HS-27A (cell line): ENCODE results near the gene PSTPIP1.
A peak's percentile ranks its signal among the peaks of the same experiment; 100 is the strongest.

Experiments
- DNase-seq: peaks from one replicate; pipeline ENCODE4 v3.0.0-alpha.2; 2012; ENCODE audit warnings: low read depth, missing footprints

Gene PSTPIP1

DNA sequence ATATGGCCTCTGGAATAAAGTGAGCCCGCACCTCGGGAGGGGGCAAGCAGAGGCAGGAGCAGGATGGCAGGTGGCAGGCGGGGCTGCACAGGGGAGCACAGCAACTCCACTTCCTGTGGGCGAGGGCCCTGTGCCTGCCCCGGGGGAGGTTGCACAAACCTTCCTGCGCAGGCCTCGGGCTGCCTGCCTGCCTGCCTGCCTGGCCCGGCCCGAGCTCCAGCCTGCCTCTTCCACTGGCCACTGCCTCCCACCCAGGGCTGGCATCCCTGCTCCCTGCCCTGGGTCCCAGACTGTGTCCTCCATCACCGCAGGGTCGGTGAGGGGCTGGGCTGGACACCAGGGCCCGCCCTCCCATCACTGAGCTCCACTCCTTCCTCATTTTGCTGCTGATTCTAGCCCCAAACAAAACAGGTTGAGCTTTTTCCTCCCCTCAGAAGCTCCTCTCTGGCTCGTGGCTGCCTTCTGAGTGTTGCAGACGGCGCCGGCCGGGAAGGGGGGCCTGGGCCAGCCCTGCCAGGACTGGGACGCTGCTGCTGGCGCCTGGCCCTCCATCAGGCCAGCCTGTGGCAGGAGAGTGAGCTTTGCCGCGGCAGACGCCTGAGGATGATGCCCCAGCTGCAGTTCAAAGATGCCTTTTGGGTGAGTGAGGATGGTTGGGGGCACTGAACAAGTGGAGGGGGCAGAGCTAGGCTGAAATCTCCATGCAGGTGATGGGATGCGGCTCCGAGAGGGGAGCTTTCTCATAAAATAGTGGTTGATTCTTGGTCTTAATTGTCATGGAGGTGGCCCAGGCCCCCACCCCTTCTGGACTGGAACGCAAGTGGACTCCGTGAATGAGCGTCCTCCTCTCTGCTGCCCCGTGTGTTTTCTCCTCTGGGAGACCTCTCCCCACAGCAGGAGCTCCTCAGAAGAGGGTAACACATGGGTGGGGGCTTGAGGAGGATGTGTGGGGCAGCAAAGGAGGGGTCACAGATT, at the start of gene PSTPIP1:
TSS of gene PSTPIP1 (plus strand) at position 156 of the 975 bp plus-strand sequence. CDS start at position 604, 448 bp downstream.
- no peak for DNase-seq

DNA sequence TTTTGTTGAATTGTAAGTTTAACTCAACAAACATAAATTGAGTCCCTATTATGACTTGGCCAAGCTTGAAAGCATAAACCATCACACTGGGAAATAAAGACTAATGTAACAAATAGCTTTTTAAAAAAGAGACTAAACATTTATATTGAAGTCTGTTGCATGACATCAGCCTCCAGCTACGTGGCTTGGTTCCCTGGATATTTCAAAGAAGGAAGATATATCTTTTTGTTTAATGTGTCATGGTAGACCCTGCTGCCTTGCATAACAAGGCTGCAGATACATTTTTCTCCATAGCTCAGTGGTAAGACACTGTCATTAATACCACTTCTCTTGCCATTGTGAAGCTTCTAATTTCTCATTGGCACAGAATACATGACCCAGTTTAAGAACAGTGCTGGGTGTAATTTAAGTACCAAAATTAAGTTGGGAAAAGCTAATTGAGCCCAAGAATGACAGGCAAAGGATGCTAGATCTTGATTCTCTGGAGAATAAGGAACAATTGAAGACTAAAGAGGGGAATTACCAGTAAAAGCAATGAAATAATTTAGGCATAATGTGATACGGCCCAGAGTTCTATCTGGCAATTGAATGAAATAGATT, 49.3 kb upstream of the PSTPIP1 start:
- DNase-seq: no peak

DNA sequence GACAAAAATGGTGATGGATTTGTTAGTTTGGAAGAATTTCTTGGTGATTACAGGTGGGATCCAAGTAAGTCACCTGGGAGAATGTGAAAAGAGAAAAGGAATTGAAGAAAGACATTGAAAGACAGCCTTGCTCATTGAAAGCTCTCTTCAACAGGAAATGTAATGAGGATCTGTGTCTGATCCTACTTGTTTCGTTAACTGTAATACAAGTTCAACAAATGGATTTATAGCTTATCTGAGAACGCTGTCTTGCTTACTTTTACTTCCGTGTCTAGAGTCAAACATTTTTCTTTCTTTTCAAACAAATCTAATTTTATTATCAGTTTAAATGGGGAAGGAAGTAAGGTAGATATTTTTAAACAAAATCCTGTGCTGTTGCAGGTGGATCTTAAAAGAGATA, 47.5 kb upstream of the PSTPIP1 start:
- no peak for DNase-seq

DNA sequence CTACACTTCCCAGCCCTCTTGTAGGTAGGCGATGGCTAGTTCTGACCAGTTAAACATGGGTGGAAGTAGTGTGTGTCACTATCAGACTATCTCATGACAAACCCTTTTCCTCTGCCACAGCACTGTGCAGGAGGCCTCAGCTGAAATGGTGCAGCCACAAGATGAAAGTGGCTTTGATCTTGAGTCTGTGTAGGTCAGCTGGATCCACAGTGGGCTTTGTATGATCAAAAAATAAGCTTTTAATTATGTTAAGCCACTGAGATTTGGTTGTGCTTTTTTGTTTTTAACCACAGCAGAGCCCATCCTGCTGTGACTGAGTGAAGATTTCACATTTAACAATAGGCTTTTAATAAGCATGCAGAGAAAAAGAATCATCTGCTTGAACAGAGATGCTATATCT, 43.7 kb upstream of the PSTPIP1 start:
- DNase-seq: no peak

DNA sequence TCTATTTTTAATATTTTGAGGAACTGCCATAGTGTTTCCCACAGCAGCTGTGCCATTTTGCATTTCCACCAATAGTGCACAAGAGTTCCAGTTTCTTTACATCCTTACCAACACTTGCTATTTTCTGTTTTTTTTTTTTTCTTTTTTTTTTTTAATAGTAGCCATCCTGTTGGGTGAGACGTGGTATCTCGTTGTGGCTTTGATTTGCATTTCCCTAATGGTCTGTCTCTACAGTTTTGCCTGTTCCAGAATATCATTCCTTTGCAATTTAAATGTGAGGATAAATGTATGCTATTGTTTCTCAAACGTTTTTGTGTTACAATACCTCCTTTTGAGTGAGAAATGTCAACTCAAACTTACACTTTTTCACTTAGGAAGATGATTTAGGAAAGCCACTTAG, 41.0 kb upstream of the PSTPIP1 start:
- DNase-seq: no peak

DNA sequence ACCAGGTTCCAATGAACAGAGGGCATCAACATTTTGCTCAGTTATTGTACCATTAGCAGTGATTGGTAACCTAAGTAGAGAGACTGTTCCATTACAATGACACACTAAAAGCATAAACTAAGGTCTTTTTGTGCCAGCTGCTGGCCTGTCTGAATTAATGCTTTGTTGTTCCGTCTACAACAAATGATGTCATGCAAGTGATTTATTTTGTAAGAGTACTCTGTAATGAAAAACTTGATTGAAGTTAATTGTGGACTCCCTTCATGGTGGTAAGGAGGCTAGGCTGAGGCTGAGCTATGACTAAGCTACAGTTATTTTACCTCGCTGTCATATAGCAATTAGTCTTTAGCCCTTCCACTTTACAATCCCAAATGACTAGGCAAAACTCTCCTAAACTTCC, 40.2 kb upstream of the PSTPIP1 start:
- DNase-seq: no peak

DNA sequence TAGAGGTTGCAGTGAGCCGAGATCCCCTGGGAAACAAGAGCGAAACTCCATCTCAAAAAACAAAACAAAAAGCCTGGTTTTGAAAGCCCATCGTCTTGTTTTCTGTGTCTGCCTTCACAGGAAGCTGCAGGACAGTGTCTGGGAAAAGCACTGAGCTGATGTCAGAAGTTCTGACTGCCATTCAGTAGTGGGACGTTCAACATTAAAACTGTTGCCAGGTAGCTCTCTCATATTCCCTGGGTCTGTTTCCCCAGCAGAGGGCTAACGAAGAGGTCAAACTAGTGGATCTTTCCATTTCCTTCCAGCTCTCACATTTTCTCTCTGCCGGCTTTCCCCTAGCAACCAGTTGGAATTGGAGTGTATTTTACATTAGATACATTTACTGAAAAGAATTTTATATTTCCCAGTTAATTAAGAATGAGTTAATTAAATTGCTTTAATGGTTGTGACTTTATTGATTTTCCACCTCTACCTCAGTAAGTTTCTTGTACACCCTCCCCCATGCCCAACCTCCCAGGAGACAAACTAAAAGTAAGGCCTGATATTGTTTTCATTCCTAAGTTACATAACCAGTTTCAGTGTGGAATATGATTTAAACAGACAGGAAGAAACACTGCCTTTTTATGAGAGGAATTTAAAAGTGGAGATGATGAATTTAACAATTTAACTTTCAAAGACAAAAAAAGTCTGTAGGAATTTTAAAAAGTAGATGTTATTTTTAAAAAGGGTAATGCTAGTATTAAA, 33.5 kb upstream of the PSTPIP1 start:
- DNase-seq: no peak

DNA sequence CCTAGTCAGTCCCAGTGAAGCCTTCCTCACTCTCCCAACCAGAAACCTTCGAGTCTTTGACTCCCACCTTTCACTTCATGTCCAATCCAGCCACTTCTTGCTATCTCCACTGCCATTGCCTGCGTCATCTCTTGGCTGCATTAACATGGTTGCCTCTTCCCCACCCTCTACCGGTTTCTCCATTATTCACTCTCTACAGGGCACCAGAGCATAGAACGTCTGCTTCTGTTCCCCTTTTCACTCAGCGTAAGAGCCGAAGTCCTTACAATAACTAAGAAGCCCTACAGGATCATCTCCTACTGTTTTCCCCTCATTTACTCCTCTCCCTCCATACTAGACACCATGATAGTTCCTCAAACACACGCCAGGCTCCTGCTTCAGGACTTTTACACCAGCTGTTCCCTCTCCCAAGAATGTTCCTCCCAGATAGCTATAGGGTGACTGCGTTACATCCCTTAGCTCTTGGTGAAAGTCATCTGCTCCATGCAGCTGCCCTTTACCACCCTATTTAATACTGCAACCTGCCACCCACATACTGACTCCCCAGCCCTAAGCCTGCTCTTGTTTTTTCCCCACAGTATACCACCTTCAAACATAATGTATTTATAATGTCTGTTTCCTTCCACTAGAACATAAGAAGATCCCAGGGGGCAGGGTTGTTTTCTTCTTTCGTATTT, 32.5 kb upstream of the PSTPIP1 start:
- no peak for DNase-seq

DNA sequence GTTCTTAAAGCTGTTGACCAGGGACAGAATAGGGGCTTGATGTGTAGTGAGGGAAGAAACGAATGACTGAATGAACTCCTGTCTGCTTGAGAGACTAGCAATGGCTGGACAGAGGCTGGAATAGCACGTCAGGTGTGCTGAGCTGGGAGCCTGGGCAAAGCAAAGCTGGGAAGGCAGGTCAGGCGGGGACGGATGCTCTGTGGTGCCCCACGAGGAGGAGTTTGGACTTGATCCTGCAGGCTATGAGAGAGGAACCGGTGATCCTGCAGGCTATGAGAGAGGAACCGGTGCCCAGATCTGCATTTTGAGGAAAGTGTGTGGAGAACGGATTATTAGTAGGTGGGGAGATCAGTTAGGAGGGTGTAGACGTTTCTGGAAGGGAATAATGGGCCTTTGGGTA, 31.3 kb upstream of the PSTPIP1 start:
- DNase-seq: no peak

DNA sequence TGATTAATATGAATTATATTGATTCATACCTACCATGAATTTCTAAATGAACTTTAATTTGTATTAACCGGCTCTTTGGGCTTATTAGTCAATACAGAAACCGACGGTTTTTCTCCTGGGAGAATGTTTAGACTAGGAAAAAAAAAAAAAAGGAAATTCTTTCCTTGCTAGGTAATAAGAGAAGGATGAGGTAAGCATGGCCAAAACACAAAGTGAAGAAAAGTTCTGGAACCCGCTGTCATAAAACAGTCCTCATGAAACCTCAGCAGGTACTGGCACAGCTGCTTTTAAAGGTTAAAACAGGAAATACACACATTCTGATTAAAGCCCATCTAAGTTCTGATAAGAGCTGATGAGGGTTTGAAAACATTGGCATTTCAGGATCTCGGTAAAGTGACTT, 30.8 kb upstream of the PSTPIP1 start:
- DNase-seq: no peak

DNA sequence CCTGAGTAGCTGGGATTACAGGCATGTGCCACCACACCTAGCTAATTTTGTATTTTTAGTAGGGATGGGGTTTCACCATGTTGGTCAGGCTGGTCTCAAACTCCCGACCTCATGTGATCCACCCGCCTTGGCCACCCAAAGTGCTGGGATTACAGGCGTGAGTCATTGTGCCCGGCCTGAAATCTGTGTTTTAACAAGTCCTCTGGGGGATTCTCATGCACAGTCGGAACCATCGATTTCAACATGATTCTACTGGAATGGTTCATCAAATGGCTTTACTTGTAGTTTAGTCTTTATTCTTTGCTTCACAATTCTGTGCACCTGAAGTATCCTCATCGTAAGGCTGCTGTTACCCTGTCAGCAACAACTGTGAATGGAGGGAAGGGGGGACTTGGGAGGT, 28.9 kb upstream of the PSTPIP1 start:
- DNase-seq: peak; percentile 42

DNA sequence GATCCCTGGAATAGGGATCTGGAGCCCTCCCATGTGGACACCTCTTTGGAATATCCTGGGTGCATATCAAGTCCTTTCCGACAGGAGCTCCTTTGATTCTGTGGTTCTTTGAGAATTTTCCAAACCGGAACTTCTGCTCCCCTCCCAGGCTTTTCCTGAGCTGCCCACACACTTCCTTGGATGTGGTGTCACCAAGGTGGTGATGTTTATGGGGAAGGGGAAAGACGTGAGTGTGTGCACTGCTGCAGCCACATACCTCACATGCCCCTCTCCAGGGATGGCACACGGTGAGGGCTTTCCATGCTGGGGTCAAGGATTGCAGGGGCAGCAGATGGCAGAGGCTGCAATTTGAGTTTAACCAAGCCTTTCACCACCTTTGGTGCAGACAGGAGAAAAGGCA, 27.9 kb upstream of the PSTPIP1 start:
- no peak for DNase-seq

DNA sequence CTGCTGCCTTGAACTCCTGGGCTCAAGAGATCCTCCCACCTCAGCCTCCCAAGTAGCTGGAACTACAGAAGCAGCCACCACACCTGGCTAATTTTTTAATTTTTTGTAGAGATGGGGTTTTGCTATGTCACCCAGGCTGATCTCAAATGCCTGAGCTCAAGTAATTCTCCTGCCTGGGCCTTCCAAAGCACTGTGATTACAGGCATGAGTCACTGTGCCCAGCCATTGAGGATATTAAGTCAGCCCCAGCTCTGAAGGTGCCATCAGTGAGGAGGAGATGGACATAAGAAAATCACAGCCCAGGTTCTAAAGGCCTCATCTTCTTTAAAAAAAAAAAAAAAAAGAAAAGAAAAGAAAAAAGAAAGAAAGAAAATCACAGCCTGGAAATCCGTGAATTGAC, 26.6 kb upstream of the PSTPIP1 start:
- no peak for DNase-seq

DNA sequence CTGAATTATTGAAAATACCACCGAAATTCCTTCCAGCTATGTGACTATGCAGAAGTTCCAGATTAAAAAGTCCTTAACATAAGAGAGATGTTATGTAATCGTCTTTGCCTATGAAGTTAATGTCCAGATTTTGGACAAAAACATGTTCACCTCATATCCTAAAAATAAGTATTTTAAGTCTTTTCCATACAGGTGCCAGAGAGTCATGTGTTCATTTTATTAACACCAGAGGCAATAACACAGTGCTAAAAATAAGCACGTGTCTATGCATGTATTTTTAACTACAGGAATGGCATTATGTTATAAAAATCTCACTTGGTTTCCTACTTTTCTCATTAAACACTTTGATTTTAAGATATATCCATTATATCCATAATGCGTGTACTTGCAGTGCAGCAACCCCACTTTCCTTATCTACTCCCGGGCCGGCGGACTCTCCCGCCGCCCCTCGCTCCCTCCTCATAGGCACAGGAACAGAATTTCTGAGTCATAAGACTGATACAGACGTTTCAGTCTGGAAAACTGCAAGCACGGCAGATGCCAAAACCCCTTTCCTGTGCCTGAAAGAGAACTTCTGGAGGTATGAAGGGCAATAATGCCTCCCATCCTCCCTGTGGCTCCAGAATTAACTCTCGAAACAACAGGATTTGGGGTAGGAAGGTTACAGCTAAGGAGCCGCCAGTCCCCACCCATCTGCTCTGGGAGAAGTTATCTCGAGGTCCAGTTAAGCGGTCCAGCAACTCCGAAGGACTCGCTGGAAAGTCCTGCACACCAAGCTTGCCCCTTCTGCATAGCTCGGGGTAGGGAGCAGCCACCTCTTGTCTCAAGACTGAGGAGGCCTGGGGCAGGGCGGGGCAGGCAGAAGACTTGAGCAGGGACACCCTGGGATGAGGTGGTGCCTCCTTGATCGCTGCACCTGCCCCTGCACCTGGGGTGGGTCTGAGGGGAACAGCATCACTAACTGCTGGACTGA, 22.3 kb upstream of the PSTPIP1 start:
- DNase-seq: no peak

DNA sequence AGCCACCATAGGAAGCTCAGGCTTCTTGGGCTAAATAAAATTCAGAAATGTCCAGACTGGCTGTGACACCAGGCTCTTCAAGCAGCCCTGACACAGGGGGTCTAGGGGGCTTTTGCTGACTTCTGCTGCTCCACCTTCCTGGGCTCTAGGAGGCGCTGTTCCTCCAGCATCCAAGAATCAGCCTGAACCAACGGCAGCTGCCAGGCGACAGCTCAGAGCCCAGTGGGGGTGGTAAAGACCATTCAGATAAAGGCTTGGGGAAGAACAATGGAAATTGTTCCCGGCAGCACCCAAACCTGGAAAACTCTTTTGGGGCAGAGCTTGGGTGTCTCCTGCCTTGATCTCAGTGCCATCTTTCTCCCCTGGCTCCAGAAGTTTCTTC, 21.6 kb upstream of the PSTPIP1 start:
- DNase-seq: no peak

DNA sequence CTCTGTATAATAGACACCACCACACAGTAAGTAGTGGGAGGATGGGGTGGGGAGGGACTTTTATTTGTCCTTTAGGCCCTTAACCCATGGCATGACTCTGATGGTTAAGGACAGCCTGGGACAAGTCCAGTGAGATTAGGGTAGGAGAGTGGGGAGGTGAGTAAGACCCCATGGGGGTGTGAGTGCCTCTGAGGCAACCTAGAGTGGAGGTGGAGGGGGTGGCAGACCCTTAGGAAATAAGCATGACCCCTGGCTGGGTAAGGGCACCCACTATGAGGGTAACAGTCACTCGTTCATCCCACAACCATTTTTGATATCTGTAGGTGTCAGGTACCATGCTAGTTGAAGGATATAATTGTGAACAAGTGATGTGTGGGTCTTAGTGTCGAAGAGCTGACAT, 21.0 kb upstream of the PSTPIP1 start:
- DNase-seq: no peak

DNA sequence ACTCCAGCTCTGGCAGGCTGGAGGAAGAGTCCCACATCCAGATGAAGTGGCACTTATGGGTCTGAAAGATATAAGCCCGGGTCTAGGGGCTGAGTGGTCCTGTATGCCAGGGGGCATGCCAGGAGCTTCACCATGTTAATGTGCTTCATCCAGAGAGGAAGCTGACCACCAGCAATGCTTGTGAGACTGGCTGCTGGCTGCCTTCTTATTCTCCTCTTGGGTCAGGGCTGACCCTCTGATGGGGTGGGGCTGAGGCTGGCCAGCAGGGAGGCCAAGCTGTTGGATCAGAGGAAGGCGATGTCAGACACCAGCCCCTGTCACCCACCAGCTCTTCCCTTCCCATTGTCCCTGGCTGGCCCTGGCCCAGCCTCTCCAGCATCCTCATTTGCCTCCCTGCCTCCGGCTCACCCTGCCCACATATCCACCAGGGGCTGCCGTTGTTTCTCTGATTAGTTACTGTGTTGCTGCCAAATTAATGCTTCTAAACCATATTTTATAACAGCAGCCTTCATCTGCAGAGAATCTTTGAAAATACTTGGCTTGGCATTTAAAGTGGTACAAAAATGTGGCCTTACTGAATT, 20.4 kb upstream of the PSTPIP1 start:
- no peak for DNase-seq

DNA sequence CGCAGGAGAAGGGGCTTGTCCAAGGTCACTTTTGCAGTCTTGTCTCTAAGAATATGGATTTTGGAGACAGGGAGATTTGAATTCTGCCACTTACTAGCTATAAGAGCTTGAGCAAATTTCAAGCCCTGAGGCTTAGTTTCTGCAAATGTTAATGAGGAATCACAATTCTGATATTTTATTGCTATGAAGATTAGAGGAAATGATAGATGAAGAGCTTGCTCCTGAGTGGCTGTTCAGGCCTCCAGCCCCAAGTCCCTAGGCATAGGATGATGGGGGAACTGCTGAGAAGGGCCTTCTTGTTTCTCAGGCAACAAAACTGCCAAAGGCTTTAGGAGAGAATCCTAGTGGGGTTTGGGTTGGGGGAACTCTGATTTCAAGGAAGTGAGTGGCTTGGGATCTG, 18.8 kb upstream of the PSTPIP1 start:
- DNase-seq: no peak

DNA sequence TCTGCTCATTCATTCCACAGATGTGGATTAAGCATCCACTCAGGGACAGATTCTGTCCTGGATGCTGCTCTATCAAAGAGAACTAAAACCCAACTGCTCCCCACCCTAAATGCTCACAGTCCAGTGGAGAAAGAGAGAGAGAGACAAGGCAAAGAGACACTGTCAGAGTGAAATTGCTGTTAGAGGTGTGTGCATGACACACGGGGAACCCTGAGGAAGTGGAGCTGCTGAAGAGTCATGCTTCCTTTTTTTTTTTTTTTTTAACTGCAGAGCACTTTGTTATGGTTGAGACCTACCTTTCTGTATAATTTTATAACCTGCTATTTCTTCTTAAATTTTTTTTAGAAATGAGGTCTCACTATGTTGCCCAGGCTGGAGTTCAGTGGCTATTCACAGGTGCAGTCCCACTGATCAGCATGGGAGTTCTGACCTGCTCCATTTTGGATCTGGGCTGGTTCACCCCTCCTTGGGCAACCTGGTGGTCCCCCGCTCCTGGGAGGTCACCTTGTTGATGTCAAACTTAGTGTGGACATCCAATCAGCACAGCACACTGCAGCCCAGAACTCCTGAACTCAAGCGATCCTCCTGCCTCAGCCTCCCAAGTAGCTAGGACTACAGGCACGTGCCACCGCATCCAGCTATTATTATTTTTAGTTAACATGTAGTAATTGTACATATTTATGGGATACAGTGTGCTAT, 18.2 kb upstream of the PSTPIP1 start:
- DNase-seq: no peak
